Erythroblast (primary cell): ENCODE measurements around the gene KCNAB2.

Experiments used
- GATA1 ChIP-seq: IDR thresholded peaks from 2 replicates; pipeline ENCODE4 v1.6.1; 2011; ENCODE audit warnings: low read depth, mild to moderate bottlenecking, control low read depth, low read length, moderate library complexity
- POLR2A ChIP-seq: IDR thresholded peaks from 2 replicates; pipeline ENCODE4 v1.6.1; 2011; ENCODE audit warnings: mild to moderate bottlenecking, low read length

- TF ChIP-seq POLR2A (no peak), GATA1 (no peak)
These were observed 6.7 kb upstream of the KCNAB2 start for GRCh38 chr1:6039031-6039430.
